GM19438 (cell line): Measurements from ENCODE around the gene TLX1.

ENCODE experiments used
- ATAC-seq: cut with Tn5 transposase; IDR thresholded peaks from one replicate; pipeline ENCODE4 v1.9.1; 2021; ENCODE audit warnings: low read depth; ENCODE audit not compliant: unreplicated experiment

TLX1 gene

DNA sequence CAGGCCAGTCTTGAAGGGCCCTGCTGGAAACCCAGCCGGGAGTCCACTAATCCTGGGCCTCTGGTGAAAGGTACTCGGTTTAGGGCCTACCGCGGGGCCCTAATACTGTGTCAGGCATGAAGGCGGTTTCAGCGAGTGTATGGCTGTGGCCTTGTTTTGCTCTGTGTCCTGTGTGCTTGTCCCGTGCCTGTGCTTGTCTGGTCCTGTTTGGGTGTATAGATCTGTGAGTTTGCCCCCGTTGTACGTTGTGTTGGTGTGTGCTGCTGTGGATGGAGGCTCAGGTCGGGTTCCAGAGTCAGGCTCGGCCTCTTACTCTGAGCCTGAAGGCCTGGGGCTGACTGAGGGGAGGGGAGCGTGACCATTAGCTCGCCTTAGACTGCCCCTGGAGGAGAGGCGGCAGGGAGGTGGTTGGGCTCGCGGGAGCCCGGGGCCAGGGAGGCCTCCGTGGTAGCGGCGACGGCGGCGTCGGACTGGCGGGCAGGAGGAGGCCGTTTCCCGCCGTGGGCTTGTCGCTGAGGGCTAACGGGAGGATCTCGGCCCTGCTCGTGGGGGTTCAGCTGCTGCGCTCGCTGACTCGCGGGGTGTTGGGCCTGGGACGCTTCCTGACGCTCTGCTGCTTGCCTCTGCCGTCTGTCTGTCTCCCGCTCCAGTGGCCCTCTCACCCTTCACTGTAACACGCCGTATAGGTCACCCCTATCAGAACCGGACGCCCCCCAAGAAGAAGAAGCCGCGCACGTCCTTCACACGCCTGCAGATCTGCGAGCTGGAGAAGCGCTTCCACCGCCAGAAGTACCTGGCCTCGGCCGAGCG is 2.6 kb downstream of the TLX1 start:
- ATAC-seq: no peak

DNA sequence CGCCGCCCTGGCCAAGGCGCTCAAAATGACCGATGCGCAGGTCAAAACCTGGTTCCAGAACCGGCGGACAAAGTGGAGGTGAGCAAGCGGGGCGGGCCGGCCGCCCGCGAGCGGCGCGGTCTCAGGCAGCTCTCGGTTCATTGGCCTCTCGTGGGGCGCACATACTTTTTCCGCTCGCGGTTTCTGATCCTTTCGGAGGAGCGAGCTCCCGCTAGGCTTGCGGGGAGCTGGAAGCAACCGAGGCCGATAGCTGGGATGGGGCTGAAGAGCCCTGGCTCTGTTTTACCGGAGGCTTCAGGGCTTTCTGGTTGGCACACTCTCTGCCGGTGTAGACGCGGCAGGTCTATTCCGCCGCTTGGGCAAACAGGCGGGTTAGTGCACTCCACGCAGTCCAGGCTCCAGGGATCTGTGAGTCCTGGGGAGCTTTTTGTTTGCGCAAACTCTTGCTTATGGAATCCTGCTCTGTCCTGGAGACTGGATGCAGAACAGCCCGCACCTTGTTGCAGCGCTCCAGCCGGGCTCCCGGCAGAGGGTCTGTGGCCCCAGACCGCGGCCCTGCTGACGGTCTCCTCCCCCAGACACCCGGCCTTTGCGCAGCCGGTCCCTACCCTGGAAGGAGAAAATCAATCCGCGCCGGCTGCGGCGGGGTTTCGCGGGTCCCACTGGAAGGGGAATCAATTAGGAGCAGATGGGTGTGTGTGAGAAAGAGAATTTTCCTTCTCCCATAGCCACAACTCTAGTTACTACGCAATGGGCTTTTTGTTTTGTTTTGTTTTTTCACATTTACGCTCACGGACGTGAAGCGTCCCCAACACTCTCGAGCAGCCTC is 3.4 kb downstream of the TLX1 start:
- ATAC-seq: no peak

DNA sequence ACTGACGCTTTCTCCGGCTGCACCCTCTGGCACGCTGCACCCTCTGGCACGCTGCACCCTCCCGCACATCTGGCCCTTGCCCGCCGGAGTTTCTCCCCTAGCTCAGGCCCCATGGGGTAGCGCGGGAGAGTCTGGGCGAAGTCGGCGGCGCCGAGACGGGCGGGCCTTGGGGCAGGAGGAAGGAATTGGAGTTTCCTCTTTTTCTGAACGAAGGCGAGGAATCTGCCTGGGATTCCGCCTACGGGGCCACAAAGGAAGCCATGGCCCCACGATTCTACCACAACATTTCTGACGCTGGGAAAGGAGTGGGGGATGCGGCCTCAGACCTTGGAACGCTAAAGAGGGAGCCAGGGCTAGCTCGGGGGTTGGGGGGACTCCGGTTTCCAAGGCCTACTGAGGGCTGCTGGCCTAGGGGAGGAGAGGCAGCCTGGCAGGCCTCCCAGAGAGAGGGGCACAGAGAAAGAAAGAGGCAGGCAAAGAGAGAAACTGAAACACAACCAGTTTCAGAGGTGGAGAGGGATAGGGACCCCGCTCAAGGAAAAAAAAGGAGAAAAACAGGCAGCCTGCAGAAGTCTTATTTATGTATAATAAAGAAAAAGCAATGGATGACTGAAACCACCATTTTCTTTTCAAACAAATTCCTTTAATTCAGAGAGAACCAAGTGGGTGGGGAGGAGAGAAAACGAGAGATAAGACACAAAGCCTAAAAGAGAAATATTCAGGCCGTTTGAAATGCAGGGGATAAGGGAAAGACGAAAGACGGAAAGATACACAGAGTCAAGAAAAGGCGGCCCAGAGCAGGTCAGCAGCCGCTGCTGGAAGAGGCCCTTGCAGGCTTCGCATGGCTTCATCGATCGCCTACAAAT is 4.3 kb downstream of the TLX1 start:
- no peak for ATAC-seq

DNA sequence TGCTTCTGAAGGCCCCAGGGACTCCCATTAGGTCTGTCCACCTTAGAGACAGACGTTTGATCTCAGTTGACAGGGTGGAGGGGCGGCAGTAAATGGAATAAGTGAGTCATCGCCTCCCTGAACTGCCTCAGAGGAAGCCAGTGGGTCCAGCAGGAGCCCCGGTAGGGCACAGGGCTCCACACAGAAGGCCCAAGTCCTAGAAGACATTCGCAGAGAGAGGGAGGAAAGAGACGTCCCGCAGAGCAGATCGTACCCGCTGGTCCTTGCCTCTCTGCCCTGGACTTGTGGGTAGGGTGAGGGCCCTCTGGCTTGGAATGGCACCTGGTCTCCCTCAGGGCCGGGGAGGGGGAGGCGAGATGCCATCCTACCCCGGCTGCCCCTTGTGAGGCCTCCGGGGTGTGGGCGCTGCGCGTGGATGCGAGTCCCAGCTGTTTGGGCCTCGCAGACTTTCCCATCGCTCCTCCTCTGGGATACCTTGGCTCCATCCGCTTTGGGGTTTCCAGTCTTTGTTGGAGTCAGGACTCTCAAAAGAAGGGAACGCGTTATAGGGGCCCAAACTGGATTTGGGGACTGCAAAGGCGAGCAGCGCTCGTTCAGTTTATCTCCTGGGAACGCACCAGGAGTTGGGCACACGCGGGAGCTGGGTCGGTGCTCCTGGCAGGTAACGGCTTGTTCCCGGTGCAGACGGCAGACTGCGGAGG is 5.1 kb downstream of the TLX1 start:
- ATAC-seq: no peak

- ATAC-seq: no peak
Observed at GRCh38 chr10:101136708-101137121, 5.6 kb downstream of the TLX1 start.

GRCh38 chr10:101137271-101137670 is 6.2 kb downstream of the TLX1 start:
- no peak for ATAC-seq

- ATAC-seq: no peak
Observed at GRCh38 chr10:101138788-101139420, 7.8 kb downstream of the TLX1 start.

DNA sequence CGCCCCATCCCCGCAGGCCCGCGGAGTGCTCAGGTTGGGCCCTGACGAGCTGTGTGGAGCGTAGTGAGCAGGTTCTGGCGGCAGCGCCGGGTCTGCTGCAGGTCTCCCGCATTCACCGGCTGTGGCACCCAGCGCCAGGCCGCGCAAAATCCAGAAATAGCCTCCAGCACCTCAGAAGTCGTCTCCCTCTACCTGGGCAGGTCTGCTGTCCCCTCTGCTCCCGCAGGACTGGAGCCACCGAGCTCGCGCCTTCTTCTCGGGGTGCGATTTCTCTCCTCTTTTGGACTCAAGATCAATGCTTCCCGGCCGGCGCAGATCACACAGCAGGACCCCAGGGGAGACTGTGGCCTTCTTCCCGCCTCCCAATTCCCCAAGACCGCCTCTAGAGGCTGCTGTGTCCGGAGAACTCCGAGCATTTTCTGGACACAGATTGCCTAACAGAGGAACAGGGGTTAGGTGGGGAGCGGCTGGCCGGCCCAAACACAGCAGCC is 8.4 kb downstream of the TLX1 start:
- no peak for ATAC-seq

DNA sequence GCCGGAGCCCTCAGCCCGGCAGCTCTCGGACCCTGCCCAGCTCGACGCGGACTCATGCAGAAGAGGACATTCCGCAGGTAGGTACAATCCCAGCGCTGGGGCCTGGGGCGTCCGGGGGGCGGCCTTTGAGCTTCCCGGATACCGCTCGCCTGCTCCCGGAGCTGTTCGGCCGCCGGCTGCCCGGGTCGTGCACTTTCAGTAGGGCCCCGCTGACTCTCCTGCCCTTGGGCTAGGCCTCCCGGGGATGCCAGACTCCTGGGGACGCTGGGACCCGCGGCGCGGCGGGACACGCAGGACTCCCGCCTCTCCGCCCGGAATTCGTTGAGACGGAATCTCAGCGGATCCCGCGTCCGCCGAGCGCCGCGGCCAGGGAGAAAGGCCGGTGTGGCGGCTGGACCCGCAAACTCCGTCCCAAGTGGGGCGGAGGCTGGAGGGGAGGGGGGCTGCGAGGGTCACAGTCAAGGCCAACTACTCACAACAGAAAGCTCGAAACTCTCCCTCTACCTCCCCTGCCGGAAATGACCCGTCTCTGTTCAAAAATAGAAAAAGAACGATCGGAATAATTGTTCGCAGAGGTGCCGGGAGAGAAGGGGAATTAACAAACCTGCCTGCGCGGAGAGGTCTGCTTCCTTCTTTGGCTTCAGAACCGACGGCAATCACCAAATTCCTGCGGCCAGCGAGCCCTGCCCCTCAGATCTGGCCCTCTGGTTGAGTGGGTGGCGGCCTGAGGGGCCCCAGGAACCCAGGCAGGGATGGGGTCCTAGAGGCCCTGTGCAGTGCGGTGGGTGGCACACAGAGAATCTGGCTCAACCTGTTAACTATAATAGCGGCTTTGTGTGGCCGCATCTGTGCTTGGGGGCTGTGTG is 9.2 kb downstream of the TLX1 start:
- no peak for ATAC-seq

GRCh38 chr10:101140950-101141615 is 10.0 kb downstream of the TLX1 start:
- ATAC-seq: no peak

GRCh38 chr10:101141616-101142532 is 10.8 kb downstream of the TLX1 start:
- no peak for ATAC-seq

DNA sequence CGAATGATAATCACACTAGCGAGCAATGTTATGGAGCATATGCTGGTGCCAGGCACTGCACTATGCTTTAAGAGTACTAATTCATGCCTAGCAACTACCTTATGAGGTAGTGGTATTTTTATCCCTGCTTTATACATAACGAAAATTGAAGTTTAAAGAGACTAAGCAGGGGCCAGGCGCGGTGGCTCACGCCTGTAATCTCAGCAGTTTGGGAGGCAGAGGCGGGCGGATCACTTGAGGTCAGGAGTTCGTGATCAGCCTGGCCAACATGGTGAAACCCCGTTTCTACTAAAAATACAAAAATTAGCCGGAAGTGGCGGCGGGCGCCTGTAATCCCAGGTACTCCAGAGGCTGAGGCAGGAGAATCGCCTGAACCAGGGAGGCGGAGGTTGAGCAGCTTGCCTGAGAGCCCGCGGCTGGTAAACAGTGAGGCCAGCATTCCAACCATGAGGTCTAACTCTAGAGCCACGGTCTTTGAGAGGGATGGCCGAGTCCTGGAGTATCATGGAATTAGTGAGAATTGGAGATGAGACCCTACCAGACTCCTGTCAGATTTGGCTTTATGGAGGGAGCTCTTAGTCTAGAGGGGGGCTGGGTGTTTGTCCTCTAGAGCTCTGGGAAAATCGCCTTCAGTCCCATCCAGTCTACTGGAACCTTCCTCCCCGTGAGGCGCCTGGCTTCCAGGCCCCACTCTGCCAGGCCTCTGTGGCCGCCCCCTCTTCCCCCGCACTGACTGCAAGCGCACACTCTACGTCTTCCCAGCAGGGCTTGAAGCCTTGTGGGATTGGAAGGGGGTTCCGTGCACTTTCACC is 11.6 kb downstream of the TLX1 start:
- no peak for ATAC-seq

- no peak for ATAC-seq
Observed at GRCh38 chr10:101143345-101143630, 12.2 kb downstream of the TLX1 start.

- no peak for ATAC-seq
Observed at GRCh38 chr10:101144053-101144452, 13.0 kb downstream of the TLX1 start.

GRCh38 chr10:101145145-101145544 is 14.0 kb downstream of the TLX1 start:
- ATAC-seq: no peak

GRCh38 chr10:101145750-101146391 is 14.8 kb downstream of the TLX1 start:
- no peak for ATAC-seq
